ENCODE measurements around the gene EYA2.

DNA sequence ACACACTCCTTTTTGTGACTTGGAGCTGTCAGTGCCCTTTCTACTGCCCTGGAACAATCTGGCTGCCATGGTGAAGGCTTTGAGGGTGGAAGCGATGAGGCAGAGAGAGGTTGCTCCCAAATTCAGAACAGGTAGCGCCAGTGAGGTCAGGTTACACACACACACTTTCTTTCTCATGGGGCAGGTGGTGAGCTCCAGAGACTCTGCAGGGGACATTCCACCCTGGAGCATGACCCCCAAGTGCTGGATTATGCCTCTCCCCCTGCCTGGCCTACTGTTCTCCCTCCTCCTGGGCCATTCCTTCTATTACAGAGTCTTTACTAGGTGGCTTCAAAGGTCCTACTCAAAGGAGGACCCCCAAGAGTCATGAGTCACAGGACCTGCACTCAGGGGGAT is 98.0 kb downstream of the EYA2 start:
- no peak for TF ChIP-seq EZH2 (IDR thresholded peaks at IDR 0.05)
- no peak for TF ChIP-seq POLR2AphosphoS5 (IDR thresholded peaks at IDR 0.05; ENCODE audit: borderline replicate concordance, low read depth, low read length)
- TF ChIP-seq FOXP2 (optimal IDR thresholded peaks at IDR 0.05; ENCODE audit: control extremely low read depth, extremely low read length, insufficient read depth), result no peak

All from SK-N-MC (cell line).